Effector memory CD8-positive, alpha-beta T cell (primary cell): ENCODE measurements around the gene ANO10.
"Not testable (repeated sequence)": the region's sequence is repeated elsewhere in the genome, so short reads cannot be mapped to it uniquely, and the experiment has no call there.

Experiments
- ATAC-seq: fragments of 150-1000 bp; cut with Tn5 transposase; replicated peaks from 2 replicates; pipeline ENCODE4 v1.10.0; 2021; ENCODE audit warnings: mild to moderate bottlenecking, moderate library complexity
- DNase-seq, 3 experiments: peaks; one replicate each; pipeline ENCODE4 v3.0.0; 2021
- H3K27ac Mint-ChIP-seq, 2 donors: one replicate each; pipeline ENCODE4 v1.8.0; 2022; ENCODE audit warnings: mild to moderate bottlenecking in 2 of 2, mixed read lengths in 2 of 2, moderate library complexity in 2 of 2
- H3K27me3 Mint-ChIP-seq, 2 donors: one replicate each; pipeline ENCODE4 v1.8.0; 2022; ENCODE audit warnings: mixed read lengths in 2 of 2
- H3K36me3 Mint-ChIP-seq: one replicate; pipeline ENCODE4 v1.8.0; 2022; ENCODE audit warnings: mild to moderate bottlenecking, moderate library complexity, mixed read lengths; ENCODE audit not compliant: insufficient read depth
- H3K4me1 Mint-ChIP-seq, 2 donors: one replicate each; pipeline ENCODE4 v1.8.0; 2022; ENCODE audit warnings: low read depth in 2 of 2, mixed read lengths in 2 of 2
- H3K4me3 Mint-ChIP-seq, 2 donors: one replicate each; pipeline ENCODE4 v1.8.0; 2022; ENCODE audit warnings: mild to moderate bottlenecking in 2 of 2, mixed read lengths in 2 of 2, moderate library complexity in 2 of 2
- H3K9me3 Mint-ChIP-seq, 2 donors: one replicate each; pipeline ENCODE4 v1.8.0; 2022; ENCODE audit warnings: mixed read lengths in 2 of 2

ANO10 gene

DNA sequence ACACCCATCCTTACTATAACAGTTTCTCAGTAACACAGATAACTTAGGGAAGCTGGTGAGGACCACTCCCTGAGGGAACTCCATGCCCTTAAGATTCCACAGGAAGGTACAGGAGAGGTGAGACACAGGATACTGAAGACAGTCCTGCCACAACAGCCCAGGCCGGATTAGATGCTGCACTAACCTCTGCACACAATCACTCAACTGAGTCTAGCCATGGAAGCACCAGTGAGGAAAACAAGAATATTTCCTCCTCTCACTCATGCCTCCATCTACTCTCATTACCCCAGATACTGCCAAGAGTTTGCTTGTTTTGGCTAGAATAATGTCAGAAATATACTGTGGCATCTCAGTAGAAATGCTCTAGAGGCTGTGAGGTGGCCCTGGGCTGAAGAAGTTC lies 3.7 kb downstream of the ANO10 start:
- no peak overlapping the region for H3K4me3 Mint-ChIP-seq

DNA sequence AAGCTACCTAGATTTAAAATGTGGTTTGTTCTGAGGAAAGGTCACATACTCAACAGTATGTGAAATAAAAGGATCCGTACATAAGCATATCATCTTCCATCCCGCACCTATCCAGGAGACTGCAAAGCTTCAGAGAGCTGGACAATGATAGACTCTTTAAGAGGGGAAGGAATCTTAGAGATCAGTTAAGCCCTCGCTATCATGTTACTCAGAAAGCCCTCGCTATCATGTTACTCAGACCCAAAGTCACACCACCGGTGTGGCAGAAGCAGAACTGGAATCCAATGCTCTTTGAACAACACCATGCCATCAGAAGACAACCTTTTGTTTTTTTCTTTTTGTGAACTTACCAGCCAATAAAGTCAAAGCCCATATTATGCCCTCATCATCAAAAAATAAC lies 5.8 kb downstream of the ANO10 start:
- Mint-ChIP-seq H3K4me3 (no peak overlapping the region), H3K4me1 (peaks cover 1 to 9% of the 10 kb centered on the region in 2 donors), H3K36me3 (no peaks in the 10 kb centered on the region), H3K9me3 (no peaks in the 10 kb centered on the region), H3K27me3 (no peaks in the 10 kb centered on the region), H3K27ac (no peak overlapping the region)
- no peak for ATAC-seq
- DNase-seq, result no peak

More for the DNA sequence above, 3.7 kb downstream of the ANO10 start:
- H3K27ac Mint-ChIP-seq, result no peak overlapping the region
- peaks cover 9% of the 10 kb centered on the region for H3K36me3 Mint-ChIP-seq
- DNase-seq (no peak), ATAC-seq (no peak)
- no peaks in the 10 kb centered on the region for H3K9me3 Mint-ChIP-seq
- H3K4me1 Mint-ChIP-seq, result peaks cover 12 to 23% of the 10 kb centered on the region in 2 donors
- no peaks in the 10 kb centered on the region for H3K27me3 Mint-ChIP-seq

DNA sequence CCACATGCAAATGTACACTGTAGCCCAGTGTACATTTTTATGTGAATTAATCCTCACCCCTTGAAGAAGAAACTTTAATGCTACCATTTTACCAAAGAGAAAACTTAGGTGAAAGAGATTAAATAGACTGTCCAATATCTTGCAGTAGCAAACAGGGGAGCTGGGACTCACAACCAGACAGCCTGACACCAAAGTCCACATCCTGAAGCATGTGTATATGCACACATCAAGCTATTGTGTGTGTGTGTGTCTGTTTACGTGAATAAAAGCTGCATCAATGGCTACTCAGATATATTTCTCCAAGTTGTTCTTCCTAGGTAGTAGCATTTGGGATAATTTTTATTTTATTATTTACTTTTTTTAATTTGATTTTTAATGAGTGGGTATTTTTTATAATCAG lies 6.7 kb downstream of the ANO10 start:
- Mint-ChIP-seq H3K4me3 (no peak overlapping the region), H3K36me3 (no peaks in the 10 kb centered on the region), H3K9me3 (no peaks in the 10 kb centered on the region), H3K4me1 (peaks cover 0 to 5% of the 10 kb centered on the region in 2 donors), H3K27ac (no peak overlapping the region), H3K27me3 (no peaks in the 10 kb centered on the region)
- DNase-seq (no peak), ATAC-seq (no peak)

DNA sequence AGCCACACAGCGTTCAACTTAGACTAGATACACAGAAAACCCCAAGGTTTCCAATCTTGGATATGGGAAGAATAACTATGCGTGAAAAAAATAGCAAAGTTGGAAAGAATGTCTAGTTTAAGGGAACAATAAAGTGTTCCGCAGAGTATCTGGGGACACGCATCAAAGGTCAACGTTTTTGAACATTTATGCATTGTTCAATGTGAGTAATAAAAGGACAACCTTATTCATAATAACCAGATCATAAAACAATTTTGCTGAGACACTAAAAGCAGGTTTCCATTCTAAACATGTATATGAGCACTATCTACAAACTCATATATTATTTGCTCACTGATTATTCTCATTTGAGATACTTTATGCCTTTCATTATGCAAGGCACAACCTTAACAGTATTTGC lies 7.8 kb downstream of the ANO10 start:
- no peak for DNase-seq
- H3K4me3 Mint-ChIP-seq, result no peak overlapping the region
- no peaks in the 10 kb centered on the region for H3K36me3 Mint-ChIP-seq
- no peak for ATAC-seq
- no peaks in the 10 kb centered on the region for H3K9me3 Mint-ChIP-seq
- H3K4me1 Mint-ChIP-seq, result peaks cover 0 to 5% of the 10 kb centered on the region in 2 donors
- no peak overlapping the region for H3K27ac Mint-ChIP-seq
- no peaks in the 10 kb centered on the region for H3K27me3 Mint-ChIP-seq

DNA sequence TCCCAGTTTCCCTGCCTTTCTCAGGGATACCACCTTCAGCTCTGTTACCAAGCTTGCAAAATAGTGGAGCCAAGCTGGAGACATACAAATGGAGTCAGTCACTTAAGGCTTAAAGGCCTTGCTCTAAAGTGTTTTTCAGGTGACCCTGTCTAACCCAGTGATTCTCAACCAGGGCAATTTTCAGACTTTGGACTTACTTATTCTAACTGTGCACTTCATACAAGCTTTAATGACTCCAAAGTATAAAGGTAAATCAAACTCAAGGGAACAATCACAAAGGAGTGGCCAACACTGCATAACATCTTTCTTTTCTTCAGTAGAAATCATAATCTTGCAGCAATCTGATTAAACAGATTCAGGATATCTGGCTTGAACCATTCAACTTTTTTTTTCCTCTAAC lies 9.4 kb downstream of the ANO10 start:
- H3K9me3 Mint-ChIP-seq, result no peaks in the 10 kb centered on the region
- no peaks in the 10 kb centered on the region for H3K36me3 Mint-ChIP-seq
- H3K27me3 Mint-ChIP-seq, result no peaks in the 10 kb centered on the region
- DNase-seq (no peak), ATAC-seq (no peak)
- H3K4me1 Mint-ChIP-seq, result no peaks in the 10 kb centered on the region
- H3K4me3 Mint-ChIP-seq, result no peak overlapping the region
- no peak overlapping the region for H3K27ac Mint-ChIP-seq

DNA sequence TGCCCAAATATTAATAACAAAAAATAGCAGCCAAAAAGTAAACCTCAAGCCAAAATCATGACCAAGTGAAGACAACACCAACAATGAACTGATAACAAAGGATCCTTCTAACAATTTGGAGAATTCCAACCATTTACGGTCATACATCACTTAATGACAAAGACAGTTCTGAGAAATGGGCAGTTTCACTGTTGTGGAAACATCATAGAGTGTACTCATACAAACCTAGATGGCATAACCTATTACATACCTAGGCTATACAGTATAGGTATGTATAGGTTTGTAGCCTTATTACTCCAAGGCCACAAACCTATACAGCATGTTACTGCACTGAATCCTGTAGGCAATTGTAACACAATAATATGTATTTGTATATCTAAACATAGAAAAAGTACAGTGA lies 12.4 kb downstream of the ANO10 start:
- ATAC-seq (no peak), DNase-seq (no peak)
- no peaks in the 10 kb centered on the region for H3K9me3 Mint-ChIP-seq
- H3K36me3 Mint-ChIP-seq, result peaks cover under 1% of the 10 kb centered on the region
- no peaks in the 10 kb centered on the region for H3K27me3 Mint-ChIP-seq
- H3K27ac Mint-ChIP-seq, result no peak overlapping the region
- H3K4me1 Mint-ChIP-seq, result no peaks in the 10 kb centered on the region
- no peak overlapping the region for H3K4me3 Mint-ChIP-seq

DNA sequence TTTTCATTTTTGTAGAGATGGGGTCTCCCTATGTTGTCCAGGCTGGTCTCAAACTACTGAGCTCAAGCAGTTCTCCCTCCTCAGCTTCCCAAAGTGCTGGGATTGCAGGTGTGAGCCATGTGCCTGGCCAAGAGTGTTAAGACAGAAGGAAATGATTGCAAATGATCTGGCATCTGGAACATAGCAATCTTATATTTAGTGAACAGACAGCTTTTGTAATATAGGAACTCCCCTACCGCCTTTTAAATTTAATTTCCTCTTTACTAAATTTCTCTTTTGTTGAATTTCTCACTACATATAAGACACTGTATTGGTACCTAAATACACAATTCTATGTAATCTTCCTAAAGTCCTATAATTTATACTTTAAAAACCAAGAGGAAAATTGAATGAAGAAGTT lies 13.1 kb downstream of the ANO10 start:
- no peak overlapping the region for H3K27ac Mint-ChIP-seq
- H3K27me3 Mint-ChIP-seq, result no peaks in the 10 kb centered on the region
- DNase-seq (no peak), ATAC-seq (no peak)
- H3K36me3 Mint-ChIP-seq, result peaks cover 4% of the 10 kb centered on the region
- no peaks in the 10 kb centered on the region for H3K9me3 Mint-ChIP-seq
- no peak overlapping the region for H3K4me3 Mint-ChIP-seq
- H3K4me1 Mint-ChIP-seq, result no peaks in the 10 kb centered on the region

DNA sequence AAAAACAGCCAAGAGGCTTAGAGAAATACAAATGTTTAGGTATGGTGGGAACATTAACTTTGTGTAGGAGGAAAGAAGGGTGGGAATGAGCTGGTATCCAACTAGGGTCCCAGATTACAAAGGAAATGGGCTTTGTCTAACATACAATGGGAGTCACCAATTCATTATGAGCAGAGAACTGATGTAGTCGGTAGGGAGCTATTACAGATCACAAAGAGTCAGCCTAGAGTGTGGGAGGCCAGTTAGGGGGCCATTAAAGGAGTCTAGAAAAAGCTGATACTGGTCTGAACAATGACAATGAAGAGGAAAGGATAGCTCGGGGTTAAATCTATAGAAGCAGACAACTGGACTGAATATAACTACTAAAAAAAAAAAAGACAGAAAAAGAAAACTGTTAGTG lies 15.5 kb downstream of the ANO10 start:
- H3K36me3 Mint-ChIP-seq, result peaks cover 4% of the 10 kb centered on the region
- H3K4me3 Mint-ChIP-seq, result no peak overlapping the region
- H3K4me1 Mint-ChIP-seq, result no peaks in the 10 kb centered on the region
- H3K9me3 Mint-ChIP-seq, result no peaks in the 10 kb centered on the region
- no peaks in the 10 kb centered on the region for H3K27me3 Mint-ChIP-seq
- no peak overlapping the region for H3K27ac Mint-ChIP-seq
- DNase-seq (no peak), ATAC-seq (no peak)

DNA sequence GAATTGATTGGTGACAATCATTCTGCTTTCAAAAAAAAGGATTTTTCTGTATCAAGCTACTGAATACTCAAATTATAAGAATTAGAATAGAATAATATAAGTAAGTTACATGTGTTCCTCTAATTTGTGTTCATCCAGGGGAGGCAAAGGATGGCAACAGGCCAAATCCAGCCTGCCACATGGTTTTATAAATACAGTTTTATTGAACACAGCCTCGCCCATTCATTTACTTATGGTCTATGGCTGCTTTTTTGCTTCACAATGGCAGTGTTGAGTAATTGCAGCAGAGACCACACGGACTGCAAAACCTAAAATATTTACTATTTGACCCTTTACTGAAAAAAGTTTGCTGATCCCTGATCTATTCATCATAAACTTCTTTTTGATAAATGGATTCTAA lies 21.9 kb downstream of the ANO10 start:
- H3K27me3 Mint-ChIP-seq, H3K9me3 Mint-ChIP-seq, H3K4me1 Mint-ChIP-seq, DNase-seq, ATAC-seq, H3K4me3 Mint-ChIP-seq, H3K36me3 Mint-ChIP-seq, H3K27ac Mint-ChIP-seq: not testable (repeated sequence)

DNA sequence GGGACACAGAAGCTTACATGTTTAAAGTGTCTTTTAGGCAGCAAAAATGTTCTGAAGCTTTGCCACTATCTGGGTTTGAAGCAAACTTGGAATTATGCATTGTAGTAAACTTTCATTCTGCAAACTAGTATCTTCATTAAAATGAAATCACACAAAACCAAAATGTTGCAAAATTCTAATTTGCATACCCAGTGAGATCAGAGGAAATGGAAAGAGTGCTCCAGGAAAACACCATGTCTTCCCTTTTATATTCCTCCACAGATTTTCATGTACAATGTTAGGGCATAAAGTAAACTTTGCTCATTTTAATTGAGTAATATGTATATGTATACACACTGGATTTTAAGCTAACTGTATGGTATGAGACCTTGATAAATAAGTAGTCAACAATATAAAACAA lies 23.9 kb downstream of the ANO10 start:
- Mint-ChIP-seq H3K9me3 (peaks cover 0 to 3% of the 10 kb centered on the region in 2 donors), H3K27me3 (no peaks in the 10 kb centered on the region), H3K4me3 (no peak overlapping the region), H3K4me1 (no peaks in the 10 kb centered on the region), H3K36me3 (peaks cover 2% of the 10 kb centered on the region), H3K27ac (no peak overlapping the region)
- DNase-seq (no peak), ATAC-seq (no peak)

DNA sequence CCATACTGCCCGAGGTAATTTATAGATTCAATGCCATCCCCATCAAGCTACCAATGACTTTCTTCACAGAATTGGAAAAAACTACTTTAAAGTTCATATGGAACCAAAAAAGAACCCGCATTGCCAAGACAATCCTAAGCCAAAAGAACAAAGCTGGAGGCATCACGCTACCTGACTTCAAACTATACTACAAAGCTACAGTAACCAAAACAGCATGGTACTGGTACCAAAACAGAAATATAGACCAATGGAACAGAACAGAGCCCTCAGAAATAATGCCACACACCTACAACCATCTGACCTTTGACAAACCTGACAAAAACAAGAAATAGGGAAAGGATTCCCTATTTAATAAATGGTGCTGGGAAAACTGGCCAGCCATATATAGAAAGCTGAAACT lies 25.6 kb downstream of the ANO10 start:
- not testable (repeated sequence) for H3K27me3 Mint-ChIP-seq, H3K27ac Mint-ChIP-seq, H3K4me1 Mint-ChIP-seq, ATAC-seq, H3K36me3 Mint-ChIP-seq, H3K4me3 Mint-ChIP-seq, DNase-seq
- H3K9me3 Mint-ChIP-seq, result peaks cover 0 to 10% of the 10 kb centered on the region in 2 donors

DNA sequence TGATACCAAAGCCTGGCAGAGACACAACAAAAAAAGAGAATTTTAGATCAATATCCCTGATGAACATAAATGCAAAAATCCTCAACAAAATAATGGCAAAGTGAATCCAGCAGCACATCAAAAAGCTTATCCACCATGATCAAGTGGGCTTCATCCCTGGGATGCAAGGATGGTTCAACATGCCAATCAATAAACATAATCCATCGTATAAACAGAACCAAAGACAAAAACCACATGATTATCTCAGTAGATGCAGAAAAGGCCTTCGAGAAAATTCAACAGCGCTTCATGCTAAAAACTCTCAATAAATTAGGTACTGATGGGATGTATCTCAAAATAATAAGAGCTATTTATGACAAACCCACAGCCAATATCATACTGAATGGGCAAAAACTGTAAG lies 26.5 kb downstream of the ANO10 start:
- H3K27ac Mint-ChIP-seq, H3K27me3 Mint-ChIP-seq, H3K36me3 Mint-ChIP-seq, ATAC-seq, H3K4me3 Mint-ChIP-seq, DNase-seq, H3K4me1 Mint-ChIP-seq: not testable (repeated sequence)
- H3K9me3 Mint-ChIP-seq, result peaks cover 0 to 10% of the 10 kb centered on the region in 2 donors

DNA sequence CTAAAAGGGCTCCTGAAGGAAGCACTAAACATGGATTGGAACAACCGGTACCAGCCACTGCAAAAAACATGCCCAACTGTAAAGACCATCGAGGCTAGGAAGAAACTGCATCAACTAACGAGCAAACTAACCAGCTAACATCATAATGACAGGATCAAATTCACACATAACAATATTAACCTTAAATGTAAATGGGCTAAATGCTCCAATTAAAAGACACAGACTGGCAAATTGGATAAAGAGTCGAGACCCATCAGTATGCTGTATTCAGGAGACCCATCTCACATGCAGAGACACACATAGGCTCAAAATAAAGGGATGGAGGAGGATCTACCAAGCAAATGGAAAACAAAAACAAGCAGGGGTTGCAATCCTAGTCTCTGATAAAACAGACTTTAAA lies 28.2 kb downstream of the ANO10 start:
- not testable (repeated sequence) for H3K27ac Mint-ChIP-seq, ATAC-seq, H3K27me3 Mint-ChIP-seq, H3K36me3 Mint-ChIP-seq, DNase-seq, H3K4me1 Mint-ChIP-seq, H3K4me3 Mint-ChIP-seq
- H3K9me3 Mint-ChIP-seq, result peaks cover 0 to 10% of the 10 kb centered on the region in 2 donors

DNA sequence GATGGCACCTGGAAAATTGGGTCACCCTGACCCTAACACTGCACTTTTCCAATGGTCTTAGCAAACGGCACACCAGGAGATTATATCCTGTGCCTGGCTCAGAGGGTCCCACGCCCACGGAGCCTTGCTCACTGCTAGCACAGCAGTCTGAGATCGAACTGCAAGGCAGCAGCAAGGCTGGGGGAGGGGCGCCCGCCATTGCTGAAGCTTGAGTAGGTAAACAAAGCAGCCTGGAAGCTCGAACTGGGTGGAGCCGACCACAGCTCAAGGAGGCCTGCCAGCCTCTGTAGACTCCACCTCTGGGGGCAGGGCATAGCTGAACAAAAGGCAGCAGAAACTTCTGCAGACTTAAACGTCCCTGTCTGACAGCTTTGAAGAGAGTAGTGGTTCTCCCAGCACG lies 29.9 kb downstream of the ANO10 start:
- H3K4me1 Mint-ChIP-seq, ATAC-seq, H3K36me3 Mint-ChIP-seq, H3K27ac Mint-ChIP-seq, H3K27me3 Mint-ChIP-seq, H3K4me3 Mint-ChIP-seq, DNase-seq: not testable (repeated sequence)
- peaks cover 0 to 10% of the 10 kb centered on the region in 2 donors for H3K9me3 Mint-ChIP-seq

DNA sequence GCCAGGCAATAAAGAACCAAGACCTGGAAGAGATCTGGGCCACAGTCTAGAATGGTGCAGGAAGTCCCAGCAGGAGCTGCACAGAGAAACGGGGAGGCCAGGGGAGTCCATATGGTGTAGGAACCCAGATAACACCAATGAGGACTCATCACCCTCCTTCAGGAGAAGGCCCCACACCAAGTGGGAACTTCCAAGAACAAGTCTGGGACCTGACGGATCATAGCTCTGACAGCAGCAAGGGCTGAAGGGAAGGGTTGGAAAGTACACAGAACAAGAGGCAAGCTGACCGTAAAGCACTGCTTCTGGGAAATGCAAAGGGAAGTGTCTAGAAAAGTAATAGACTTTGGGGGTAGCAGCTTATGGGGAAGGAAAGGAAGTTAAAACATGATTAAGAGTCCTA lies 34.5 kb downstream of the ANO10 start:
- peaks cover 0 to 1% of the 10 kb centered on the region in 2 donors for H3K9me3 Mint-ChIP-seq
- H3K4me1 Mint-ChIP-seq, result no peaks in the 10 kb centered on the region
- ATAC-seq (no peak), DNase-seq (no peak)
- H3K27me3 Mint-ChIP-seq, result no peaks in the 10 kb centered on the region
- H3K36me3 Mint-ChIP-seq, result peaks cover 3% of the 10 kb centered on the region
- H3K4me3 Mint-ChIP-seq, result no peak overlapping the region
- no peak overlapping the region for H3K27ac Mint-ChIP-seq
